HG03432 (cell line): ENCODE results near the gene IFT88.
"Not testable (repeated sequence)": the region's sequence is repeated elsewhere in the genome, so short reads cannot be mapped to it uniquely, and the experiment has no call there.

ENCODE experiments used
- ATAC-seq: cut with Tn5 transposase; IDR thresholded peaks from one replicate; pipeline ENCODE4 v1.9.1; 2021; ENCODE audit warnings: mild to moderate bottlenecking, moderate library complexity; ENCODE audit not compliant: unreplicated experiment

Gene IFT88

GRCh38 chr13:20623000-20623399 lies 56.0 kb downstream of the IFT88 start:
- ATAC-seq = no peak

GRCh38 chr13:20624213-20624612 lies 57.3 kb downstream of the IFT88 start:
- ATAC-seq = no peak

- ATAC-seq = no peak
Observed at GRCh38 chr13:20633802-20634201, 66.8 kb downstream of the IFT88 start.

- ATAC-seq = no peak
Observed at GRCh38 chr13:20636079-20636478, 69.1 kb downstream of the IFT88 start.

- ATAC-seq = no peak
Observed at GRCh38 chr13:20637811-20638210, 70.9 kb downstream of the IFT88 start.

- no peak for ATAC-seq
Observed at GRCh38 chr13:20647758-20648157, 80.8 kb downstream of the IFT88 start.

GRCh38 chr13:20652946-20653345 lies 86.0 kb downstream of the IFT88 start:
- no peak for ATAC-seq

- no peak for ATAC-seq
Observed at GRCh38 chr13:20654156-20654555, 87.2 kb downstream of the IFT88 start.

GRCh38 chr13:20658451-20659040 lies 91.6 kb downstream of the IFT88 start:
- no peak for ATAC-seq

- ATAC-seq = no peak
Observed at GRCh38 chr13:20664351-20664750, 97.4 kb downstream of the IFT88 start.

GRCh38 chr13:20666948-20667347 lies 100.0 kb downstream of the IFT88 start:
- no peak for ATAC-seq

GRCh38 chr13:20667857-20668437 lies 101.0 kb downstream of the IFT88 start:
- ATAC-seq = no peak

- no peak for ATAC-seq
Observed at GRCh38 chr13:20669162-20669561, 102.2 kb downstream of the IFT88 start.

- no peak for ATAC-seq
Observed at GRCh38 chr13:20671789-20672188, 104.8 kb downstream of the IFT88 start.

- no peak for ATAC-seq
Observed at GRCh38 chr13:20672772-20673171, 105.8 kb downstream of the IFT88 start.

- ATAC-seq = no peak
Observed at GRCh38 chr13:20673715-20674114, 106.8 kb downstream of the IFT88 start.

- no peak for ATAC-seq
Observed at GRCh38 chr13:20676213-20676612, 109.3 kb downstream of the IFT88 start.

GRCh38 chr13:20678606-20679005 lies 111.6 kb downstream of the IFT88 start:
- not testable (repeated sequence) for ATAC-seq

GRCh38 chr13:20679879-20680278 lies 112.9 kb downstream of the IFT88 start:
- no peak for ATAC-seq

GRCh38 chr13:20680416-20681080 lies 113.6 kb downstream of the IFT88 start:
- no peak for ATAC-seq

- ATAC-seq = not testable (repeated sequence)
Observed at GRCh38 chr13:20681481-20681880, 114.5 kb downstream of the IFT88 start.

- no peak for ATAC-seq
Observed at GRCh38 chr13:20682061-20682460, 115.1 kb downstream of the IFT88 start.
